HG03432 (cell line): Measurements from ENCODE around the gene PCCA.

Experiments used
- ATAC-seq: cut with Tn5 transposase; IDR thresholded peaks from one replicate; pipeline ENCODE4 v1.9.1; 2021; ENCODE audit warnings: mild to moderate bottlenecking, moderate library complexity; ENCODE audit not compliant: unreplicated experiment

Gene PCCA

DNA sequence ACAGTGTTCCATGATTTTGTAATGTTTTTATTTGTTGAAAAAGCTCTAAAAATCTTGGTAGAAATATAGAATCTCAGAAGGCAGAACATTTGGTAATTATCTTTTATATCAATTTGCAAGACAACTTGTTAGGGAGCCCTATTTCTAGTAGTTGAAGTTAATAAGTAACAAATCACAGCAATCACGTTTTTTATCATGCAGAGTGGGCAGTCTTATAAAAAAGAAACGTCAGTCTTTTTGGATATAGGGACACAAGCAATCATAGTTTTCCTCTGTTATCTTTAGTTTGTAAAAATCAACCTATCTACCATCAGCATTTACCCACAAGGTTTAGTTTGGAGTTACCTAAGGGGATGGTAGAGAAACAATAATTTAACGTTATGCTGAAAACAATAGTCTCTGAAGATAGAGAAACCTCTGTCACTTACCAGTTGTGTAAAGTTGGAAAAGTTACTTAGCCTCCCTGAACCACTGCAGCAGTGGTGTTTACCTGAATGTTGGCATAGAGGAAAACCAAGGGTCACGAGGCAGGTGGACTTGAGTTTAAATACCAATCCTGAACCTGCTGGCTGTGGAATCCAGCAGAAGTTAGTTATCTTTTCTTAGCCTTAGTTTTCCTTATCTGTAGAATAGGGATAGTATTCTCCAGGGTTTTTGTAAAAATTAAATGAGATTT is 306.9 kb downstream of the PCCA start:
- ATAC-seq, result no peak

DNA sequence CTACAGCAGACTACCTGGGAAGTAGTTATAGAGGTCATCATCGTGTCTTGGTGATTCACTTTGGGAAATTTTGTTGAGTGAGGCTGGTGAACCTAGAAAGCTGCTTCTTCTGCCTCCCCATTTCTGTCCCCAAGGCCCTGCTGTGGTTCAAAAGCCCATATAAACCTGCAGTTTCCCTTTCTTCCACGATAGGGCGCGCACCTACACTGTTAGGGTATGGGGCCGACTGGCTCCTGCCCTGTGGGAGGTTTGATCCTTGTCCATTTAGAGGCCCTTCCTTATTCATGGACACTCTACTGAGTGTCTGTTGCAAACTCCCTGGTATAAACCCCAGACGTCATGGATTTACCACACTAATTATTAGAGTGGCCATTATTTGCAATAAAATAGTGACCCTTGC is 307.9 kb downstream of the PCCA start:
- no peak for ATAC-seq

- ATAC-seq, result no peak
Measured at GRCh38 chr13:100397627-100398026, 308.7 kb downstream of the PCCA start.

GRCh38 chr13:100398360-100398759 is 309.5 kb downstream of the PCCA start:
- ATAC-seq, result no peak

- no peak for ATAC-seq
Measured at GRCh38 chr13:100399455-100399854, 310.6 kb downstream of the PCCA start.

DNA sequence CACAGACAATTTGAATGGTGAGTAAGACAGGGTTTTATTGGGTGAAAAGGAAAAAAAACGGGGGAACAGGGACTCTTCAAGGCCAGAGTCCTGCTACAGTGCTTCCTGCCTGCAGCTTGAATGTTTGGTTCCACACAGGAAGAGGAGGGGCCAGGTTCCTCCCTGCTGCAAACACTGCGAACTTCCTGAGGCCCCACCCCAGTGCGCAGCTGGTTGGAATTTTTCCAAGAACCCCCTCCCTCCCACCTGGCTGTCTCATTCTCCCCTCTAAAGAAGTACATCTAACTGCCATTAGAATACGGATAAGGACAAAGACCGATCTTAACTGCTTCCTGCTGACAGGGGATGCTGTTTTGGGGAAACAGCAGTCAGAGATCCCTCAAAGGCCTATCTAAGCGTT is 314.8 kb downstream of the PCCA start:
- ATAC-seq, result no peak

DNA sequence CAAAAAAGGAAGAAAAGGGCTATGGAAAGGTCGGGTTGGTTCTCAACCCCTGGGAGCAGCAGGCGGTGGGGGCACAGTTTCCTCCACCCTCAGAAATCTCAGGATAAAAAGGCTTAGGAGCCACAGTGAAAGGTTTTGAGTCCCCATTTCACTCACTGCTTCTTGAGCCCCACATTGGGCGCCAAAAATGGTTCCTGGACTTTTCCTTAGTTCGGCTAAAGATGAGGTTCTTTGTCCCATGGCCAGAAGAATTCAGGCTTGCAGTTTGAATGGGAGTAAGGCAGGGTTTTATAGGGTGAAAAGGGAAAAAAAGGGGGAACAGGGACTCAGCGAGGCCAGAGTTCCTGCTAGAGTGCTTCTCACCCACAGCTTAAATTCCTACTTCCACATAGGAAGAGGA is 320.2 kb downstream of the PCCA start:
- ATAC-seq, result no peak

DNA sequence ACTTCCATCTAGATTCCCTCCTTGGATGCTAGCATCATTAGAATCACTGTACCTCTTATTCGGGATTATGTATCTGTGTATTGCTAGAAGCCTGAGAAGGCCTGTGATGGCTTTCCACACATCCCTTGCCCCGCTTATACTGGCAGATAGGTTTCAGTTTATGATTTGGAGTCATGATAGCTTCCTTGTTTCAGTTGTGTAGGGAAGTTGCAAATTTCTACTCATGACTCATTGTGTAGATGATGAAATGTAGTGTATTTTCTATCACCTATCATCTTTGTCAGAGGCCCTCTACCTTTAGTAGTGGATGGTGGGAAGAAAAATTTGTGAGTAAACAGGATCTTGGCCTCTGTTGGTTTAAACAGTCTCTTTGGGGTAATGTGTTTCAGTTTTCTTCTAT is 334.5 kb downstream of the PCCA start:
- ATAC-seq, result no peak

DNA sequence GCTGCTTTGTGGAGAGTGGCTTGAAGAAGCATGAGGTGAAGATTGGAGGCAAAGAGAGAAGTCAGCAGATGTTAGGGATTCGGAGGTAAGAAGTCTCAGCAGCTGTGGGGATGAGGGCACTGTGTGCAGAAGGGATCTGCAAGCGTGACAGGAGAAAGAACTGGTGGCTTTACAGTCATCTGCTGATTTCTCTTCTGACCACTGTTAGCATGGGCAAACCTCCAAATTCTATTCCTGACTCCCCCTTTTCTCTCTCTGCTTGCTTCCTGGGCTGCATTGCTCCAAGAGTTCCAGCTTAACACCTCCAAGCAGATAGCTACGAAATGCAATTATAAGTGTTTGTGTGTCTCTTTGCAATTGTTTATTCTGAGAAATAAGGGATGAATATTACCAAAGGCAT is 340.1 kb downstream of the PCCA start:
- no peak for ATAC-seq

- ATAC-seq, result no peak
Measured at GRCh38 chr13:100432611-100433010, 343.7 kb downstream of the PCCA start.

DNA sequence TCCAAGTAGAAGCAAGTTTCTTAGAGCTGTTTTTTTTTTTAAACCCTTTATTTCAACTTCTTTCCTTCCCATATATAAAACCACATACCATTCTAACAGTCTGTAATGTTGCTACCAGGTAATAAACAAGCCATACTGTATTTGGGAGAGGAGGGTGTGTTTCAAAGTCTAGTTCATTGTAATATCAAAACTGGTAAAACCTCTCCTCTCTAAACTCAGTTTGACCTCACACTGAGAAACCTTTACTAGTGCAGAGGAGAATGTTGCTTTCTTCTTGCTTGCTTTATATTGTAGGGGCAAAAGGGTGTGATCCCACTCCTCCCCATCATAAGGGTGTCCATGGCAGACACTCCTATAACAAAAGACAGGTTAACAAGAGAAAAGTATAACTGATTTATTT is 344.6 kb downstream of the PCCA start:
- no peak for ATAC-seq

- peak; percentile 99 for ATAC-seq
Measured at GRCh38 chr13:100434010-100434763, 345.3 kb downstream of the PCCA start.

GRCh38 chr13:100436099-100436498 is 347.2 kb downstream of the PCCA start:
- ATAC-seq, result no peak

GRCh38 chr13:100438059-100438788 is 349.3 kb downstream of the PCCA start:
- no peak for ATAC-seq

- ATAC-seq, result no peak
Measured at GRCh38 chr13:100439247-100439970, 350.5 kb downstream of the PCCA start.

GRCh38 chr13:100440751-100441425 is 352.0 kb downstream of the PCCA start:
- no peak for ATAC-seq

DNA sequence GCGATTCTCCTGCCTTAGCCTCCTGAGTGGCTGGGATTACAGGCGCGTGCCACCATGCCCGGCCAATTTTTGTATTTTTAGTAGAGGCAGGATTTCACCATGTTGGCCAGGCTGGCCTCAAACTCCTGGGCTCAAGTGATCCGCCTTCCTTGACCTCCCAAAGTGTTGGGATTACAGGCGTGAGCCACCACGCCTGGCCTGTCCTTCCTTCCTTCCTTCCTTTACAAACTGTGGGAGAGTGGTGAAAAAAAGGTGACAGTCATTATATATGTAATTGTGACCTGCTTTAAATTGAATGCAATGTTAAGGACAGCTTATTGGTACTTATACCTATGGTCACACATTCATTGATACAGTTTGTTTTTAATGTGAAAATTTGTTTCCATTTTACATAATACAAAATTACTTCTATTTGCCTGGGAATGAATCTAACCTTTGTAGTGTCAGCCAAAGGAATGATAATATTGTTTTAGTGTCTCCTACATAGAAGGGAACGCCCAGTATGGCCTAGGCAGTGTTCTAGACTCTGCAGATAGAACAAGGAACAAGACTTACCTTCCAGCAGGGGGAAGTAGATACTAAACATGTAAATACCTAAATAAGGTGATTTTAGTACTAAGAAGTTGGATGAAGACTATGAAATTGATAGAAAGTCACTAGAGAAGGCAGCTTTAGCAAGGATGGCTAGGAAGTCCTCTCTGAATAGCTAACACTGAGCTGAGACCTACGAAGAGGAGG is 353.4 kb downstream of the PCCA start:
- ATAC-seq, result no peak

DNA sequence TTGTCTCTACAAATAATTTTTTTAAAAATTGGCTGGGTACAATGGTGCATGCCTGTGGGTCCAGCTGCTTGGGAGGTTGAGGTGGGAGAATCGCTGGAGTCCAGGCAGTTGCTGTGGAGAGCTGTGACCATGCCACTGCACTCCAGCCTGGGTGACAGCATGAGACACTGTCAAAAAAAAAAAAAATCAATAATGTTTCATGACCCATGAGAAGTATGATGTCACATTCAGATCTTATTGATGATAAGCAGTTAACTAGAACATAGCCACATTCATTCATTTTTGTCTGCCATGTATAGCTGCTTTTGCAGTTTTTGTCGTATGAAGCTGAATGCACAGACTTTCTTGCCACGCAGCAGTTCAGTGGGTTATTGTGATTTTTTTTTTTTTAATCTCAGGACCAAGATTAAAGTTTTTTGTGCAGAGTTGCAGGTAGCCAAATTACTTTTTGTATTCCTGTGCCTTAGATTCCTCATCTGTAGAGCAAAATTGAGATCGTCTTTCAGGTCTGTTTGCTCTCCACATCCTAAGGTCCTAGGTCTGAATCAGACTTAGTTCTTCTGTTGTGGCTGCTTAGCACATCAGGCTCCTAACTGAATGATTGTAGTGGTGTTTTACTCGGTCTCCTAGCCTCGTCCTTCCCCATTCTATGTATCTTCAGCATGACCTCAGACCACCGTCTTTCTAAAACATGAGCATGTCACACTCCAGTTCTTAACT is 354.5 kb downstream of the PCCA start:
- ATAC-seq, result no peak

GRCh38 chr13:100443998-100444328 is 355.1 kb downstream of the PCCA start:
- ATAC-seq, result no peak

GRCh38 chr13:100447831-100448230 is 358.9 kb downstream of the PCCA start:
- no peak for ATAC-seq
